Bronchus fibroblast of lung (primary cell): Measurements from ENCODE around the gene NCL. TPM values are rescaled to one million over a fixed set of nuclear protein-coding genes. Genes with fewer than 3 reads are reported as not detected.

ENCODE experiments used
- total RNA-seq: library from RNA; depleted of rRNA; stranded (reverse); fragments of >200 nt; gene quantifications from 2 replicates; pipeline ENCODE4 v1.2.3, GENCODE V29; 2015

The NCL gene
- total RNA-seq, result 96.0 and 105 TPM in 2 replicates

GRCh38 chr2:231463698-231464575, at the start of gene NCL:
TSS of gene NCL (minus strand) at chr2:231464484. CDS start at chr2:231464353, 131 bp downstream.

Other genes starting within 250 kb of the NCL start
- gene B3GNT7, start 68.8 kb downstream of the NCL start, total RNA-seq, result 0.15 and 0.50 TPM in 2 replicates
- not detected in 2 replicates for gene NMUR1, start 66.0 kb upstream of the NCL start, total RNA-seq
- not detected in 2 replicates for gene TEX44, start 128.4 kb upstream of the NCL start, total RNA-seq
- gene PTMA, start 244.0 kb upstream of the NCL start, total RNA-seq, result 756 and 1,171 TPM in 2 replicates